ENCODE data around the gene PRKCH. TPM values are rescaled to one million over a fixed set of nuclear protein-coding genes. Genes with fewer than 3 reads are reported as not detected.

The PRKCH gene
- total RNA-seq, 1 donor from 2014 or later, result 74.4 TPM

DNA sequence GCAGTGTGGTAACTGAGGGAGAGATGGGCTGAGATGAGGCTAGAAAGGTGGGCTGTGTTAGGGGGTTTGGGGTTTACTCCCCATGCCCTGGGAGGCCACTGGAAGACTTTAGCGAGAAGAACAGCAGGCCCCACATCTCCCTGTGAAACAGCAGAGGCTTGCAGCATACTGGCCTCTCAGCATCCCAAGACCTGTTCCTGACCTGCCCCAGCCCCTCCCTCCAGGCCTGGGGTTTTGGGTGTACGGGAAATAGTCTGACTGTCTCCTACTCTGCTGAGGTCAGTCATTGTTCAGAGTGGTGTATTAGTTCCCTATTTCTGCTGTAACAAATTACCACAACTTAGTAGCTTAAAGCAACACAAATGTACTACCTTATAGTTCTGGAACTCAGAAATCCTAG lies 270.5 kb downstream of the PRKCH start:
- ATAC-seq (peak; percentile 72), DNase-seq (no peak)
- H3K27ac ChIP-seq, result no peak overlapping the region
- TF ChIP-seq, protein P1, sequence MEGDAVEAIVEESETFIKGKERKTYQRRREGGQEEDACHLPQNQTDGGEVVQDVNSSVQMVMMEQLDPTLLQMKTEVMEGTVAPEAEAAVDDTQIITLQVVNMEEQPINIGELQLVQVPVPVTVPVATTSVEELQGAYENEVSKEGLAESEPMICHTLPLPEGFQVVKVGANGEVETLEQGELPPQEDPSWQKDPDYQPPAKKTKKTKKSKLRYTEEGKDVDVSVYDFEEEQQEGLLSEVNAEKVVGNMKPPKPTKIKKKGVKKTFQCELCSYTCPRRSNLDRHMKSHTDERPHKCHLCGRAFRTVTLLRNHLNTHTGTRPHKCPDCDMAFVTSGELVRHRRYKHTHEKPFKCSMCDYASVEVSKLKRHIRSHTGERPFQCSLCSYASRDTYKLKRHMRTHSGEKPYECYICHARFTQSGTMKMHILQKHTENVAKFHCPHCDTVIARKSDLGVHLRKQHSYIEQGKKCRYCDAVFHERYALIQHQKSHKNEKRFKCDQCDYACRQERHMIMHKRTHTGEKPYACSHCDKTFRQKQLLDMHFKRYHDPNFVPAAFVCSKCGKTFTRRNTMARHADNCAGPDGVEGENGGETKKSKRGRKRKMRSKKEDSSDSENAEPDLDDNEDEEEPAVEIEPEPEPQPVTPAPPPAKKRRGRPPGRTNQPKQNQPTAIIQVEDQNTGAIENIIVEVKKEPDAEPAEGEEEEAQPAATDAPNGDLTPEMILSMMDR (IDR thresholded peaks at IDR 0.05), result no peak
- no peaks in the 10 kb centered on the region for H3K9me3 ChIP-seq
- no peak overlapping the region for H3K4me3 ChIP-seq
- H3K36me3 ChIP-seq, result no peaks in the 10 kb centered on the region
- H3K4me1 ChIP-seq, result peaks cover 7% of the 10 kb centered on the region
- intact Hi-C loops (cut with DNase I), result no loop called here
- no peaks in the 10 kb centered on the region for H3K27me3 ChIP-seq

DNA sequence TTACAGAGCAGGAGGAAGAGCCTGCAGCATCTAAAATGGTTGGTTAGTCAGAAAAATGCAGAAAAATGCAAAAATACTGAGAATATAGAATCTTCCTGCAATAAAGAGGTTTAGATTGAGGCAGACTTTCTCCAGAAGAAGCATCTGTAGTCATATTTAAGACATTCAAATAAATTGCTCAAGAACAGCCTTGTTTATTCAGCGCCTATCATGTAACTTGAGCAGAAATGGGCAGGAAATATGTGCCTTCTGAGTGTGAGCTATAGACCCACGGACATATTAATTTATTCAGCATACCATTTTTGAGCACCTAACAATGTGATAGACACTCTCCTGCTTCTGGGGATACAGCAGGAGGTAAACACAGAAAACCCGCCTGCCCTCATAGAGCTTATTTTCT lies 272.0 kb downstream of the PRKCH start:
- Histone ChIP-seq H3K4me3 (no peak overlapping the region), H3K27ac (no peak overlapping the region), H3K4me1 (no peaks in the 10 kb centered on the region), H3K27me3 (no peaks in the 10 kb centered on the region), H3K9me3 (no peaks in the 10 kb centered on the region), H3K36me3 (no peaks in the 10 kb centered on the region)
- TF ChIP-seq, protein P1 (IDR thresholded peaks at IDR 0.05), result no peak
- intact Hi-C loops (cut with DNase I), result no loop called here
- no peak for DNase-seq
- no peak for ATAC-seq

DNA sequence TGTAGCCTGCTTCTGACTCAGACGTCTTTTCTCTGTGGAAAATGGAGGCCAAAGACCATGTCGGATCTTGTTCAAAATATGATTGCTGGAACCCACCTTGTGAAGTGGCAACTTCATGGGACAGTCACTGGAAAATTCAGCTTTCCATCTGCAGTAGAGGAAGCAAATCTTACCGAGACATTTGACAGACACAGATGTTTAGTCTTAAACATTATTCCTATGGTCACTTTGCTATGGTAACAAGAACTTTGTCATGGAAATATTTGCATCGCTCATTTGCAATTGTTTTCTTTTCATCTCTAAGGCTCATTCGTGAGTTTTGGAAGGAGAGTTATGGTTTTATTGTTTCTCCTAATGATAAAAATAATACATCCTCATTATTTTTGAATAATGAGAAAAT lies 275.6 kb downstream of the PRKCH start:
- Histone ChIP-seq H3K27ac (no peak overlapping the region), H3K4me3 (no peak overlapping the region), H3K27me3 (no peaks in the 10 kb centered on the region), H3K4me1 (peaks cover 8% of the 10 kb centered on the region), H3K9me3 (no peaks in the 10 kb centered on the region), H3K36me3 (no peaks in the 10 kb centered on the region)
- DNase-seq, result no peak
- intact Hi-C loops (cut with DNase I), result no loop called here
- TF ChIP-seq, protein P1 (IDR thresholded peaks at IDR 0.05), result no peak
- ATAC-seq, result no peak

DNA sequence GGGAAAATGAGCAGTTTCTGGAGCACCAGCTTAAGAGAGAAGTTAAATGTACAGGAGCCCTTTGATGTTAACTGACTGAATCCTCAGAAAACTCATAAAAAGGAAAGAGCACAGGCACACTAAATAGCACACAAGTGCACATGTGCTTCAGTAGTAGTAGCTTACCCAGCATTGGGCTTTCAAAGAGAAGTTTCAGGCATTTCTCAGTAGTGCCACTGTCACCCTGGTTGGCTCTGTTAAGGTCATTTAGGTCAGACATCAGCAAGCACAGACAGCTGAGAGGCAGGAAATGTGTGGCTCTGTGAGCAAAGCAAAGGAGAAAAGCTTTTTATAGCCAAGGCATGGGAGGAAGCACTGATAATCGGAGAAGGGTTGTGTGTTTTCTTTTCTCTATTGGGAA lies 277.6 kb downstream of the PRKCH start:
- DNase-seq (no peak), ATAC-seq (no peak)
- H3K4me1 ChIP-seq, result peaks cover 8% of the 10 kb centered on the region
- H3K4me3 ChIP-seq, result no peak overlapping the region
- TF ChIP-seq, protein P1 (IDR thresholded peaks at IDR 0.05), result no peak
- H3K36me3 ChIP-seq, result no peaks in the 10 kb centered on the region
- intact Hi-C loops (cut with DNase I), result no loop called here
- no peaks in the 10 kb centered on the region for H3K27me3 ChIP-seq
- no peaks in the 10 kb centered on the region for H3K9me3 ChIP-seq
- no peak overlapping the region for H3K27ac ChIP-seq

DNA sequence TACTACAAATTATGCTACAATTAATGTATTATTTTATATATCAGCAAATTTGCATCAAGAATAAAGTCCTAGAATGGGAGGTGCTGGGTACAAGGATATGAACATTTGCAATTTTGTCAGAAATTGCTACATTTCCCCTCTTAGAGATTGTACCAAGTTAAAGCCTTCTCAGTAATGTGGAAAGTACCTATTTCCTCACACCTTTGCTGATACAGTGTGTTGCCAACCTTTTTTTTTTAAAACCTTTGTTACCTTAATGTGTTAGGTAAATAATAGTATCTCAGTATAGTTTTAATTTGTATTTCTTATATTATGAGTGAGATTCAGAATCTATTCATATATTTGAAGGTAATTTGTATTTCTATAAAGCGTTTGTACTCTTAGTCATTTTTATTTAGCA lies 278.6 kb downstream of the PRKCH start:
- no peaks in the 10 kb centered on the region for H3K9me3 ChIP-seq
- no peak for DNase-seq
- no peak overlapping the region for H3K4me3 ChIP-seq
- intact Hi-C loops (cut with DNase I), result no loop called here
- H3K27me3 ChIP-seq, result no peaks in the 10 kb centered on the region
- TF ChIP-seq, protein P1 (IDR thresholded peaks at IDR 0.05), result no peak
- no peaks in the 10 kb centered on the region for H3K36me3 ChIP-seq
- ATAC-seq, result no peak
- peaks cover 8% of the 10 kb centered on the region for H3K4me1 ChIP-seq
- H3K27ac ChIP-seq, result no peak overlapping the region

Other genes with a start within 250 kb of the PRKCH start
- gene TMEM30B, start 40.2 kb upstream of the PRKCH start, total RNA-seq, result 22.5 TPM